SK-N-MC (cell line): Measurements from ENCODE around the gene EIF1.

Experiments
- EZH2 ChIP-seq: fragments of 200-600 bp; sonication (generic); IDR thresholded peaks from one replicate; pipeline ENCODE4 v1.6.1; 2017; ENCODE audit warnings: antibody characterized with exemption
- FOXP2 ChIP-seq: optimal IDR thresholded peaks from 2 replicates; pipeline ENCODE3; 2011; ENCODE audit warnings: mild to moderate bottlenecking, moderate library complexity; ENCODE audit not compliant: insufficient read depth; ENCODE audit errors: extremely low read length, control extremely low read depth
- POLR2AphosphoS5 ChIP-seq: IDR thresholded peaks from 2 replicates; pipeline ENCODE4 v1.6.1; 2012; ENCODE audit warnings: mild to moderate bottlenecking, low read depth, low read length, borderline replicate concordance

- TF ChIP-seq POLR2AphosphoS5 (no peak), EZH2 (no peak), FOXP2 (no peak)
These were observed 16.7 kb downstream of the EIF1 start for GRCh38 chr17:41705271-41705991.
